CD4-positive, alpha-beta T cell treated with Interferon gamma for 1 hour (primary cell): ENCODE data around the gene ETNK1.
A peak's percentile ranks its signal among the peaks of the same experiment; 100 is the strongest.
"Not testable (repeated sequence)": the region's sequence is repeated elsewhere in the genome, so short reads cannot be mapped to it uniquely, and the experiment has no call there.

Source experiments
- DNase-seq: peaks from one replicate; pipeline ENCODE4 v3.0.0-alpha.2; 2020

ETNK1 gene

GRCh38 chr12:22624870-22625761, at the start of gene ETNK1:
TSS of gene ETNK1 (plus strand) at chr12:22625171. CDS start at chr12:22625431, 260 bp downstream.
- peak; percentile 85 for DNase-seq

- no peak for DNase-seq
Observed at GRCh38 chr12:22576065-22576464, 48.9 kb upstream of the ETNK1 start.

- no peak for DNase-seq
Observed at GRCh38 chr12:22576473-22576872, 48.5 kb upstream of the ETNK1 start.

GRCh38 chr12:22577667-22578066, 47.3 kb upstream of the ETNK1 start:
- DNase-seq = no peak

- no peak for DNase-seq
Observed at GRCh38 chr12:22578328-22578727, 46.6 kb upstream of the ETNK1 start.

GRCh38 chr12:22588817-22589216, 36.2 kb upstream of the ETNK1 start:
- no peak for DNase-seq

GRCh38 chr12:22593864-22594263, 31.1 kb upstream of the ETNK1 start:
- DNase-seq = no peak

GRCh38 chr12:22597539-22597938, 27.4 kb upstream of the ETNK1 start:
- DNase-seq = not testable (repeated sequence)

GRCh38 chr12:22598141-22598762, 26.7 kb upstream of the ETNK1 start:
- no peak for DNase-seq

GRCh38 chr12:22598763-22599161, 26.2 kb upstream of the ETNK1 start:
- no peak for DNase-seq

- no peak for DNase-seq
Observed at GRCh38 chr12:22600181-22600580, 24.8 kb upstream of the ETNK1 start.

- DNase-seq = no peak
Observed at GRCh38 chr12:22609501-22609900, 15.5 kb upstream of the ETNK1 start.

GRCh38 chr12:22610131-22610530, 14.8 kb upstream of the ETNK1 start:
- no peak for DNase-seq

GRCh38 chr12:22612822-22613221, 12.1 kb upstream of the ETNK1 start:
- not testable (repeated sequence) for DNase-seq

GRCh38 chr12:22615963-22616501, 8.9 kb upstream of the ETNK1 start:
- DNase-seq = no peak

GRCh38 chr12:22617630-22618029, 7.3 kb upstream of the ETNK1 start:
- no peak for DNase-seq

- no peak for DNase-seq
Observed at GRCh38 chr12:22624548-22624869, 462 bp upstream of the ETNK1 start.

GRCh38 chr12:22625762-22626294, 857 bp downstream of the ETNK1 start:
- no peak for DNase-seq

- DNase-seq = no peak
Observed at GRCh38 chr12:22626406-22626805, 1.4 kb downstream of the ETNK1 start.

- no peak for DNase-seq
Observed at GRCh38 chr12:22627371-22627770, 2.4 kb downstream of the ETNK1 start.

- DNase-seq = no peak
Observed at GRCh38 chr12:22628228-22628627, 3.3 kb downstream of the ETNK1 start.

GRCh38 chr12:22631863-22632463, 7.0 kb downstream of the ETNK1 start:
- DNase-seq = no peak

- no peak for DNase-seq
Observed at GRCh38 chr12:22634883-22635282, 9.9 kb downstream of the ETNK1 start.

- no peak for DNase-seq
Observed at GRCh38 chr12:22635812-22636211, 10.8 kb downstream of the ETNK1 start.
